ENCODE data around the gene NMUR1.

NMUR1 gene

DNA sequence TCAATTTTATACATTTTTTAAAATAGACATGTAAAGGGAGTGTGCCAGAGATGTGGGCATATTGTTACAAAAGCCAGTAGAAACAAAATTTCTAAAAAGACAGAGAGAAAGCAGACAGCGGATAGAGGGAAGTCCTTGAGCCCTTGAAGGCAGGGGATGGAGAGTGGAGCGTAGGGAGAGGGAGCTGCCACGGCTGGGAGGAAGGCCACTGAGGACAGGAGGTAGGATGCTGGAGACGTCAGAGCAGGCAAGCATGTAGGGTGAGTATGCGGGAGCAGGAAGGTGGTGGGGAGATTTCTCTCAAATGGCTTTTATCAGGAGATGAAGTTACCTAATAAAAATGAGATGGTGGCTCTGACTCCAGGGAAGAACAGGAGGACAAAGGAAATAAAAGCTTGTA, 41.9 kb downstream of the NMUR1 start:
- in situ Hi-C loops (cut with MboI; ENCODE audit: low sequenced_read_pairs) = no loop called here

DNA sequence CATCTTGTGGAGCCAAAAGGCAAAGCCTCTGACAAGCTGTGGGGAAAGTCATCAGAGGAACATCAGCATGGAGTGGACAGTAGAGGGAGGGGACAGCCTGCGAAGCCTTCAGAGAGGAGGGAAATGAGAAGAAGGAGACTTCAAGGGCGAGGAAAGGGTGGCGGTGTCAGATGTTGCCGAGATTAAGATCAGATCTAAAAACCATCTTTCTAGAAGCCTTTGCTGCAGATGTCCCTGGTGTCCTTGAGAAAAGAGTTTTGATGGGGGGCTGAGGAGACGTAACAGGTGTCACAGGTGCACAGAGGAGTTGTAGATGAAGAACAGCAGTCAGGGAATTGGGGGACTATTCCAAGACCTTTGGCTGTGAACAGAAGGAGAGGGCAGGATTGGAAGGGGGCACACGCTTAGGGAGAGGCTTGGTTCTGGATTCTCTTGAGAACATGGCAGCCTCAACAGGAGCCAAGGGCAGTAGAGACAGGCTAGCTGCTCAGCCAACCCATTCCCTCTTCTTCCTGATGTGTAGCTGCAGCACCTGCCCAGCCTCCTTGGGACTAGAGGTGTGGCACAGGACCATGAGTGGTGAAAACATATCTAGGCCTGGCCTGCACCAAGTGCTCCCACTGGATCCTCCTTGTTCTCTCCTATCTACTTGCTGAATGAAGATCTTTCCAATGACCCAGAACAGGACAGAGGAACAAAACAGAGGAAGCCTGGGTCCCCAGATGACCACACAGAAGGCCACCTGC, 43.2 kb downstream of the NMUR1 start:
- in situ Hi-C loops (cut with MboI; ENCODE audit: low sequenced_read_pairs) = no loop called here

DNA sequence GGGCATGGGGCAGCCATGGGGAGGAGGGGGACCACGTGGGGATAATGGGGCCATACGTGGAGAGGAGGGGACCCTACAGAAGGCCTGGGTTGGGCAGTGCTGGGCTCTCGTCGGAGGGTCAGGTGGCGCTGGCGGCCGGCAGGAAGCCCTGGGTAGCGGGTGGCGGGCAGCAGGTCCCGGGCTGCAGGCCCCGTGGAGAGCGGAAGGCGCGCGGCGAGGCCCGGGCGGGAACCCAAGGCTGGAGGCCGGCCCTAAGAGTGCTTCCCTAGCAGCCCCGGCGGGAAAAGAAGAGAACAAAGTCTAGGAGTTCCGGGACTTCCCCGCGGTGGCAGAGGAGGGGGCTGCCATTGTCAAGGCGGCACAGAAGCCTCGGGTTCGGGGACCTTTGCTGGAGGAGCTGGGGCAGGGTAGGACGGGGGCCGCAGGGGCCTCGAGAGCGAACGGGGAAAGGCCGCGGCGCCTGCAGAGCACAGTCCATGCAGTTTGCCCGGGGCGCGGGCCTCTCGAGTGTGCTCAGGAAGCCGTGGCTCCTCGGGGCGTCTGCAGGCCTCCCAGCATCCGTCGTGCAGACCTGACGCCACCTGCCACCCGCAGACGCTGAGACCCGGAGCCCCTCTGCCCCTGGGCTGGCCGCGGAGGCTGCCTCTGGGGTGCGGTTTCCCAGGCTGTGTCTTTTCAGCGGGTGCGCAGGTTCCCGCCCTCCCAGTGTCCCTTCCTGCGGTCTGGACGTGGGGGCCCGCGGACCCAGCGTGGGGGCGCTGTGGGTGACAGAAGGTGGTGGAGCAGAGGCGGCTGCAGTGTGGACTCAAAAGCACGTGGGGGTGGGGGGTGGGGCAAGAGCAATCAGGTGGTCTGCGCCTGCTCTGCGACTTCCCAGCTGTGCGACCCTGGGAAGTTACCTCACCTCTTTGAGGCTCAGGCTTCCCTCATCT, 46.6 kb downstream of the NMUR1 start:
- in situ Hi-C loops (cut with MboI; ENCODE audit: low sequenced_read_pairs) = no loop called here

DNA sequence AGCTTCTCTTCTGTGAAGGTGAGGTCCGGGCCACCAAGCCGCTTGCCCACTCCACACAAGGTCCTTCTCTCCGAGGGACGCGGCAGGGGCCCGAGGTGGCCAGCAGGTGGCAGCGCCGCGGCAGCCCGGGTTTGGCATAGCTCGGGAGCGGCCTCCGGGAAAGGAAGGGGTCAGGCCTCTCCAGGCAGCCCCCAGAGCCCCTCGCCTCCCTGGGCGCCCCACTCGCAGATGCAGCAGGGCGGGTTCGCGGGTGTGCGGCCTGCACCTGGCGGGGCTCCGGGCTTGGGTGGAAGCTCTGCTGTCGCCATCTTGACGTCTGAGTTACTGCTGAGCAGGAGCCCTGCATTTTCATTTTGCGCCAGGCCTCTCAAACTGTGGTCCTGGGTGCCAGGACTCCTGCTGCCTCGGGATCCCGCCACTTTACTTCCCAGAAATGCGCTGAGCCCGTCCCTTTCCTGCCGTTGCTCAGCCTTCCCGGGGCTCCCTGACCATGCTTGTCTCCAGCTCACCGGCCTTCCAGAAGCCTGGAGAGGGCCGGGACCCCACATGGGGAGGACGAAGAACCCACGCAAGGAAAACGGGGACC, 47.3 kb downstream of the NMUR1 start:
- in situ Hi-C loops (cut with MboI; ENCODE audit: low sequenced_read_pairs) = no loop called here

DNA sequence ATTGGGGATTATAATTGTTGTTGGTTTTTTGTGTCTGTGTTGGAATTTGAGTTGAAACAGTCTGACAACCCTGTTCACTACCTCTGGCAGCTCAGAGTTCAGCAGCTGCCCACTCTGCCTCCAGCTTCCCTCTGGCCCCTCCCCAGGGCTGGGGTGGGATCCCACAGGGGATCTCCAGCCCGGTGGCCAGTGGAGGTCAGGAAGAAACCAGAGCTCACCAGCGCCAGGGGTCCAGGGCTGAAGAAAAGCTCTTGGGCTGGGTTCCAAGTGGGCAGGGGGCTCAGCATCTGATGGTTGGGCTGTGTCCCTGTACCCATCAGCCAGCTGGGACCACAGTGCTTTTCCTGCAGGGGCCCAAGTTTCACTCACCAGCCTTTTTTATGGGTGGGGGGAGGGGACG, 49.5 kb downstream of the NMUR1 start:
- in situ Hi-C loops (cut with MboI; ENCODE audit: low sequenced_read_pairs) = no loop called here

DNA sequence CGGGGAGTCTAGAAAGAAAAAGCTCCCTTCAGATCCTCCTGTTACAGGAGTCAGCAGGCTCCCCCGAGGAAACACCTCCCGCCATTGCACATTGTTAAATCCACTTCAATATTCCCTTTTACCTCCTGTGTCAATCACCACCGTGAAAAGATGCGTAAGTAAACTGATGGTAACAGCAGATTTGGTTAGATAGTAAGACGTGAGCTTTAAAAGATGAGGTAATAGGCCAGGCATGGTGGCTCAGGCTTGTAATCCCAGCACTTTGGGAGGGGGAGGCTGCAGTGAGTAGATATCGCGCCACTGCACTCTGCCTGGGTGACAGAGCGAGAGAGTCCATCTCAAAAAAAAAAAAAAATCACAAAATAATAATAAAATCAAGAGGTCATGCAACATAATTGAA, 50.8 kb downstream of the NMUR1 start:
- in situ Hi-C loops (cut with MboI; ENCODE audit: low sequenced_read_pairs) = no loop called here

DNA sequence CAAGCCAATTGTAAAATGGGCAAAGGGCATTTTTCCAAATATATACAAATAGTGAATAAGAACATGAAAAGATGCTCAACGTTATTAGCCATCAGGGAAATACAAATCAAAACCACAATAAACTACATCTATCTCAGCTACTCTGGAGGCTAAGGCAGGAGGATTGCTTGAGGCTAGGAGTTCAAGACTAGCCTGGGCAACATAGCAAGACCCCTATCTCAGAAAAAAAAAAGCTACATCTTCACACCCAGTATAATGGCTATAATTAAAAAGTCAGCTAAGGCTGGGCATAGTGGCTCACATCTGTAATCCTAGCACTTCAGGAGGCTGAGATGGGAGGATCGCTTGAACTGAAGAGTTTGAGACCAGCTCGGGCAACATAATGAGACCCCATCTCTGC, 53.3 kb downstream of the NMUR1 start:
- in situ Hi-C loops (cut with MboI; ENCODE audit: low sequenced_read_pairs) = no loop called here

DNA sequence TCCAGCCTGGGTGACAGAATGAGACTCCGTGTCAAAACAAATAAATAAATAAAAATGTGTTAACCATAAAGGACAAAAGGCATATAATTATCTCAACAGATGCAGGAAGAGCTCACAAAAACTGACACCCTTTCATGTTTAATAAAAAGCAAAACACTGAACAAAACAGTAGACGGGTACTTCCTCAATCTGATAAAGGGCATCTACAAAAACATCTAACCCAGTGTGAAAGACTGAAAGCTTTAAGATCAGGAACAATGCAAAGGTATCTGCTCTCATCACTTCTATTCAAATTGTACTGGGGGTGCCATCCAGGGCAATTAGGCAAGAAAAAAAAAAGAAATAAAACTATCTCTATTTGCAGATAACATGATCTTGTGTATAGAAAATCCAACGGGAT, 54.3 kb downstream of the NMUR1 start:
- in situ Hi-C loops (cut with MboI; ENCODE audit: low sequenced_read_pairs) = no loop called here
